T1000 (cell line): ENCODE data around the gene THBD.
"Not testable (repeated sequence)": the region's sequence is repeated elsewhere in the genome, so short reads cannot be mapped to it uniquely, and the experiment has no call there.

Experiments
- DNase-seq: peaks from one replicate; lab custom pipeline; 2025; ENCODE audit warnings: mixed read lengths; lab: John Stamatoyannopoulos, UW

Gene THBD

GRCh38 chr20:23034721-23035671 is 14.5 kb downstream of the THBD start, which contains the start of gene SSTR4:
Gene SSTR4 (plus strand): TSS chr20:23035312. CDS start chr20:23035484, 172 bp downstream.
- no peak for DNase-seq

- no peak for DNase-seq
These were observed 15.6 kb downstream of the THBD start for GRCh38 chr20:23033918-23034317.

DNA sequence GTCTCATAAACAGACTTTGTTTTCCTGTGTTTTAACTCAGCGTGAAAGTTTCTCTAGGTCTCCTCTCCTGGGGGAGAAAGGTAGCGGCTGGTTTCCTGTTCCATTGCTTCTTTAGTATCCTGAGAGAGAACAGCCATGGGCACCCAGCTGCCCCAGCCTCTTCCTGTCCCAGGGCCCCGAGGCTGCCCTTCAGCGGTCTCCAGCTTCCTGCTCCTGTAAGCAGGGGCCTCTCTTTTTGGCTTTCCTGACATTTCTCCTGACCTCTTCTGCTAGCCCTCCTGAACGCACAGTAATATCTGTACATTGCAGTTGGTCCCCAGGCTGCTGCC is 16.8 kb downstream of the THBD start:
- DNase-seq: no peak

DNA sequence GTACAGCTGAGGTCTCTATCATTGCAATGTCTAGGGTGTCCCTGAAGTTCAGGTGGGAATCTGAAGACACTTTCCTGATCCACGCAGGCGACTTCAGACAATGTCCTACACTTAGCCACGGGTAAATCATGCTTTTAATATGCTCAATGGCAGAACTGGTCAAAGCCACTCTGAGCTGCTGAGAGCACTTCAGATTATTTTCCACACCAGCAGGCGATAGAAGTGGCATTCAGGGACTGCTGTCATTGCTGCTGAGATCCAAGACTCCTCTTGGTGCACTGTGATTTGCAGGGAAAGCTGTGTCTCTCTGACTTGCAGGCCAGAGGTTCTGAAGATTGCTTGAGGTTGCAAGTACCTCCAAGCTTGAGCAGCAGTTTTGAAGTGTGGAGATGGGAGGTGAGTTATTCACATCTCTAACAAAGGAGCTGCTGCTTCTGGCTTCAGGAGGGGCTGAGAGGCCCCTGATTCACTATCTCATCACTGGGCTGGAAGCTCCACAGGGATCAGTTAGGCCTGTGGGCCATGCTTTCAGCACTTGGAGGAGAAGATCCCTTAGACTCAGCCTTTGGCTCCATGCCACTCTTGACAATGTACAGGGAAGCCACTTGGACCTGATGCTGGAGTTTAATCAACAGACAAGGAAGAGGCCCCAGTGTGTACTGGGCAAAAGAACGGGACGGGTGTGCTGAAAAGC is 17.3 kb downstream of the THBD start:
- DNase-seq: no peak

GRCh38 chr20:23031346-23031745 is 18.1 kb downstream of the THBD start:
- DNase-seq: no peak

DNA sequence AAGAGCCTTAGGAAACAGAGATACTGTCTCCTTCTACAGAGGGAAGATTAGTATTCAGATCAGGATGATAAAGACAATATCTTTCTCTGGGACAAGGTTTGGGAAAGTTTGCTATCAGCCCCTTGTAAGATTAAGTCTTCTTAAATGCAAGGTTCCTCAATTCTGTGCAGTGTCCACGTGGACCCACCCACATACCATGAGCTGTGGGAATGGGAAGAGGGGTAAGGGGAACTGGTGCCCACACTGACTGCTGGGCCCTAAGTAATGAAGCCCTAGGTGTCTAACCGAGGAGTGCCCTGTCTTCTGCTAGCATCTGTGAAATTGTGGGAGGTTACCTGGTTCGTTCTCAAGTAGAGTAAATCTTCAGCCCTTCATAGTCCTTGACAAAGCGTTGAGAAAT is 20.1 kb downstream of the THBD start:
- no peak for DNase-seq

DNA sequence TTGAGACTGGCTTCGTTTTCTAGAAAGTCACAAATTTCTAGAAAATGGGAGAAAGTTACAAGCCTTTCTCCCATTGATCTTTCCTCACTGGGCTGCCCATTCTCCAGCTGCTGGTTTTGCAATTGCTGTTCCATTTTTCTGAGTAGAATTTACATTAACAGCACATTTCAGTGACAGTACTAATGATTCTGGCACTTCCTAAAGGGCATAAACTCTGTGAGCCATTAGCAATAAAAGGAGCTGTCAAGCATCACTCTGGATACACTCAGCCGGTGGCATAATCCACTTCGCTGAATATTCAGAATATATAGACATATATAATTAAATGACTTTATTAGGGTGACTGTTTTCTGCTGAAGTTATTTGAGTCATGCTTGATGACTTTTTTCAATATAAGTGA is 21.1 kb downstream of the THBD start:
- no peak for DNase-seq

GRCh38 chr20:23027721-23028120 is 21.8 kb downstream of the THBD start:
- DNase-seq: no peak

GRCh38 chr20:23025503-23025902 is 24.0 kb downstream of the THBD start:
- not testable (repeated sequence) for DNase-seq

DNA sequence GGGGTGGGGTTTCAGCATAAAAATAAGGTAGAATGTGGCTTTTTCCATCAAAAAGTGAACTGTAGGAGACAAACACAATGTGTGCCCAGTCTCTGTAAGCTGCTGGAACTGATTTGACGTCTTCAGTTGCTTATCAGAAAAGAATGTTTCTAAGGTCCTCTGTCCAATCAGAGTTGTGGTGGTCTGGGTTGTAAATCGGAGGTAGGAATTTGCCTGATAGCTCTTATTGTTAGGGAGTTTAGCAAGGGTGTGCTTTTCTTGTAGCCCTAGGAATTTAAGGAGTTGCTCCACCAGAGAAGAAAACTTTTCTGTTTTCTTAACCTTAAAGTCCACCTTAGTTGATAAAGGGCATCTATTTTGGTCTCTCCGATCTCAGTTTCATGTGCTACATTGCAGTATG is 24.8 kb downstream of the THBD start:
- DNase-seq: no peak

GRCh38 chr20:23023621-23024177 is 25.8 kb downstream of the THBD start:
- DNase-seq: no peak

DNA sequence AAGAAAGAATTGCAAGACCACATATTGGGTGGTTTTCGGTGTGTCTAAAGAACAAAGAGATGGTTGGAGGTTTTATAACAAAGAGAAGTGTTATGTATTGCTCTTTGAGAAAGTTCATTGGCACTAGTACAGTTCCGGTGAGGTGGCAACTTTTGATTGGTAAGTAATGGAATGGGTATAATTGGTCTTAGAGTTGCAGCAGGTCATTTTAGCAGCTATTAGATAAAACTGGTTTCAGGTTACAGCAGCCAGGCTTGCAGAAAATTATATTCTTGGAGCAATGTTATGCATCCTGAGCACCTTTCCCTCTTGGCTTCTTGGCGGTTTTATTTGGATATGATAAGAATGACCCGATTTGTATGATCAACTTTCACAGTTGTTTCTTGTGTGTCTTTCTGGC is 26.6 kb downstream of the THBD start:
- no peak for DNase-seq

- DNase-seq: no peak
These were observed 27.5 kb downstream of the THBD start for GRCh38 chr20:23021951-23022350.

DNA sequence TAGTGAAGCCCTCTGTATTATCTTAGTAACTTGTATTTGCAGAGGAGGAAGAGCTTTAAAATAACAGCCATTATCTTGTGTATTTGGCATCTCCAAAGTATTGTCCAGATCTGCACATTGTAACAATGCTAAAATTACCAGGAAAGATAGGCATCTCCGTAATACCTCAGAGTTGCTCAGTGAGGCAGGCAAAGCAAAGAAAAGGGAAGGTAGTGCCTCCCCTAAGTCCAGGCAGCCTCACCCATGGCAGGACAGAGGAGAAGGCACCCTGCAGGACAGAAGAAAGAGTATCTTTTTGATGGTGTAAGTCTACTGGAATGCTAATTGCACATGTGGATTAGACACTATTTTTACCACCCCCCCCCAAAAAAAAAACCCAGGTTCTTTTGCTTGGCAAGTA is 27.9 kb downstream of the THBD start:
- DNase-seq: no peak

GRCh38 chr20:23020230-23021018 is 29.0 kb downstream of the THBD start:
- DNase-seq: no peak

- DNase-seq: no peak
These were observed 30.1 kb downstream of the THBD start for GRCh38 chr20:23019403-23019802.

DNA sequence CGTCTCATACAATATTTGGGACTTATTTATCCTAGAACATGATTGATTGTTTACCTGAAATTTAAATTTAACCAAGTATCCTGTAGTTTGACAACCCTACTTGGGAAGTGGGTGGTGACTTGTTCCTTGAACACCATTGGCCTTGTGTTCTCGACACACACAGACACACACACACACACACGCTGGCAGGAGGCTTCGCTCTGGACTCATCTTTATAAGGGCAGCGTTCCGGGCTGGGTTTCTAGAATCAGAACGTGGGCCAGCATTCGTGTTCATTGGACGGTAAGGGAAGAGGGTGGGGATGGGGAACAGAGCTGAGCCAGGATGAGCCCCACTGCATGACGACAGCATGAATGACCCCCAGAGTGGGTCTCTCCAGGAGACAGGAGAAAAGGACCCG is 30.5 kb downstream of the THBD start:
- no peak for DNase-seq

DNA sequence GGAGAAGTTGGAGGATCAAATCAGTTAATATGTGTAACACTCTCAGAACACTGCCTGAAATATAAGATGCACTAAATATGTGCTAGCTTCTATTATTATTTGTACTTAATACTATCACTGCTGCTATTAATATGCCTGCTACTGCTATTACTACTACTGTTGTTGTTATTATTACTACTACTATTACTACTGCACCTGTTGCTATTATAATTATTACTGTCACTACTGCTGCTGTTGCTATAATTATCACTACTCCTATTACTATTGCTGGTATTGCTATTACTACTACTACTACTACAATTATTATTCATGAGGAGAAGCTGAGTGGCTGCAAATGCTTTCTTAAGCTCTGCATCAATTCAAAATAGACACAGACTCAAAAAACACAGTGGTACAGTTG is 31.0 kb downstream of the THBD start:
- DNase-seq: no peak

GRCh38 chr20:23017516-23017915 is 32.0 kb downstream of the THBD start:
- no peak for DNase-seq

GRCh38 chr20:23013429-23013828 is 36.0 kb downstream of the THBD start:
- DNase-seq: no peak

DNA sequence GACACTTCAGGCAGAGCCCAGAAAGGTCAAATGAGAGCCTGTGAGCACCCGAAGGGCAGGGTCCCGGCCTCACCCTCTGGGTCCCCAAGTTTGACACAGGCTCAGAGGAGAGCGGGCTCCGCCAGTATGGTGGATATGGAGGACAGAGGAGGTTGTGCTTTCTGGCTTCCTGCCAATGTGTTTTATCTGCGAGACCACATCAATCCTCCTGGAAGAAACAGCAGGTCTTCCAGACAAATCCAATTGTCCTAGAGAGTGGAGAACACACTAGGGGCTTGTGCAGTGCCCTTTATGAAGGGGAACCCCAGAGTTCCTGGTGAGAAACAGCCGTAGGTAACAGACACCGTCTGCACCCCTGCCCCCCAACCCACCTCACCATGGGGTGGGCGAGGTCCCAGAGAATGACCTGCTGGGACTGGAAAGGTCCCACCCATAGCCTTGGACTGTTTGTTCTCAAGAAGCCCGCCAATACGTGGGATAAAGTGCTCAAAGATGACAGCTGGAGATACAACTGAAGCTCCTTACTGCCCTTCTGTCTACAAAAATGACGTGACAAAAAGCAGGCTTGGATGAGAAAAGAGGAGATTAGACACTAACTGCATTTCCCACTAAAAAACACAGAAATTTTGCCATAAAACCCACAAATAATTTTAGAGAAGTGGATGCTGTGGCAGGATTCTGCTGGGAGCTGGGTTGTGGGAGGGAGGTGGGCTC is 38.3 kb downstream of the THBD start:
- DNase-seq: no peak

- DNase-seq: no peak
These were observed 39.4 kb downstream of the THBD start for GRCh38 chr20:23010096-23010495.
